Measurements from ENCODE around the gene BORCS8. TPM values are rescaled to one million over a fixed set of nuclear protein-coding genes. Genes with fewer than 3 reads are reported as not detected.
A peak's percentile ranks its signal among the peaks of the same experiment; 100 is the strongest.
"Not testable (repeated sequence)": the region's sequence is repeated elsewhere in the genome, so short reads cannot be mapped to it uniquely, and the experiment has no call there.

The BORCS8 gene
- total RNA-seq, 1 donor from 2014 or later = 26.7 TPM

- DNase-seq (ENCODE audit: low spot score in 2 of 2, unreplicated experiment in 2 of 2) = no peak
- peaks cover 17% of the 10 kb centered on the region for H3K4me1 Mint-ChIP-seq
- H3K9me3 Mint-ChIP-seq = no peaks in the 10 kb centered on the region
- no peak overlapping the region for H3K4me3 Mint-ChIP-seq
- no peak overlapping the region for H3K27ac Mint-ChIP-seq
- H3K27me3 Mint-ChIP-seq (ENCODE audit: low read depth) = peaks cover 5% of the 10 kb centered on the region
- TF ChIP-seq CTCF (IDR thresholded peaks at IDR 0.05; ENCODE audit: unreplicated experiment) = no peak
- no peaks in the 10 kb centered on the region for H3K36me3 Mint-ChIP-seq
Observed at GRCh38 chr19:19140476-19140875, 51.5 kb downstream of the BORCS8 start.

- peak; percentile 31 for TF ChIP-seq CTCF (IDR thresholded peaks at IDR 0.05; ENCODE audit: unreplicated experiment)
- H3K4me1 Mint-ChIP-seq = peaks cover 17% of the 10 kb centered on the region
- H3K36me3 Mint-ChIP-seq = no peaks in the 10 kb centered on the region
- no peaks in the 10 kb centered on the region for H3K9me3 Mint-ChIP-seq
- no peak for DNase-seq (ENCODE audit: low spot score in 2 of 2, unreplicated experiment in 2 of 2)
- H3K27ac Mint-ChIP-seq = no peak overlapping the region
- H3K4me3 Mint-ChIP-seq = no peak overlapping the region
- H3K27me3 Mint-ChIP-seq (ENCODE audit: low read depth) = peaks cover 5% of the 10 kb centered on the region
Observed at GRCh38 chr19:19139876-19140229, 52.1 kb downstream of the BORCS8 start.

GRCh38 chr19:19138109-19138981 is 53.6 kb downstream of the BORCS8 start, which contains the start of gene TMEM161A:
TSS of gene TMEM161A (minus strand) at chr19:19138478. CDS start at chr19:19138428, 50 bp downstream.
- Mint-ChIP-seq H3K4me1 (peaks cover 17% of the 10 kb centered on the region), H3K9me3 (no peaks in the 10 kb centered on the region), H3K36me3 (peaks cover 2% of the 10 kb centered on the region), H3K4me3 (peak within 1 kb of the TSS; percentile 97), H3K27ac (peak within 1 kb of the TSS; percentile 90), H3K27me3 (ENCODE audit: low read depth) (peaks cover 5% of the 10 kb centered on the region)
- peak; percentile 95 to 98 for DNase-seq (ENCODE audit: low spot score in 2 of 2, unreplicated experiment in 2 of 2)
- no peak for TF ChIP-seq CTCF (IDR thresholded peaks at IDR 0.05; ENCODE audit: unreplicated experiment)

- H3K36me3 Mint-ChIP-seq = peaks cover 3% of the 10 kb centered on the region
Observed at GRCh38 chr19:19137556-19138108, 54.3 kb downstream of the BORCS8 start.

GRCh38 chr19:19135713-19136112 is 56.2 kb downstream of the BORCS8 start:
- H3K4me1 Mint-ChIP-seq = peaks cover 17% of the 10 kb centered on the region
- not testable (repeated sequence) for H3K27ac Mint-ChIP-seq

More at GRCh38 chr19:19137556-19138108, 54.3 kb downstream of the BORCS8 start:
- H3K4me1 Mint-ChIP-seq = peaks cover 17% of the 10 kb centered on the region
- DNase-seq (ENCODE audit: low spot score in 2 of 2, unreplicated experiment in 2 of 2) = no peak
- peak overlapping the region; percentile 97 for H3K4me3 Mint-ChIP-seq
- H3K27me3 Mint-ChIP-seq (ENCODE audit: low read depth) = peaks cover 5% of the 10 kb centered on the region
- no peak for TF ChIP-seq CTCF (IDR thresholded peaks at IDR 0.05; ENCODE audit: unreplicated experiment)
- H3K27ac Mint-ChIP-seq = peak overlapping the region; percentile 90
- H3K9me3 Mint-ChIP-seq = no peaks in the 10 kb centered on the region

GRCh38 chr19:19134687-19135158 is 57.2 kb downstream of the BORCS8 start:
- H3K36me3 Mint-ChIP-seq = peaks cover 18% of the 10 kb centered on the region
- TF ChIP-seq CTCF (IDR thresholded peaks at IDR 0.05; ENCODE audit: unreplicated experiment) = no peak
- no peak overlapping the region for H3K4me3 Mint-ChIP-seq
- peaks cover 7% of the 10 kb centered on the region for H3K9me3 Mint-ChIP-seq
- H3K4me1 Mint-ChIP-seq = peaks cover 17% of the 10 kb centered on the region
- no peak for DNase-seq (ENCODE audit: low spot score in 2 of 2, unreplicated experiment in 2 of 2)
- H3K27ac Mint-ChIP-seq = no peak overlapping the region
- H3K27me3 Mint-ChIP-seq (ENCODE audit: low read depth) = no peaks in the 10 kb centered on the region

More at GRCh38 chr19:19135713-19136112, 56.2 kb downstream of the BORCS8 start:
- H3K4me3 Mint-ChIP-seq; DNase-seq (ENCODE audit: low spot score in 2 of 2, unreplicated experiment in 2 of 2); H3K27me3 Mint-ChIP-seq (ENCODE audit: low read depth); H3K9me3 Mint-ChIP-seq: not testable (repeated sequence)
- peaks cover 14% of the 10 kb centered on the region for H3K36me3 Mint-ChIP-seq

All from mesothelial cell of epicardium (in vitro differentiated cells).